Upper lobe of left lung (tissue), 6 donors: ENCODE data around the gene SLC35E3. TPM values are rescaled to one million over a fixed set of nuclear protein-coding genes. Genes with fewer than 3 reads are reported as not detected.

Experiments
- ATAC-seq, 2 donors: fragments of 200-7000 bp; cut with Tn5 transposase; one replicate each; pipeline ENCODE4 v1.9.1; 2022; ENCODE audit warnings: mild to moderate bottlenecking in 2 of 2, moderate library complexity in 2 of 2; ENCODE audit not compliant: low FRiP score in 2 of 2
- DNase-seq, 2 donors: peaks; one replicate each; pipeline ENCODE4 v3.0.0-alpha.2; 2019 to 2020
- H3K27ac ChIP-seq, 4 donors: fragments of 200-600 bp; sonication (generic); one replicate each; pipeline ENCODE4 v1.5.1; 2016 to 2019
- H3K27me3 ChIP-seq, 4 donors: fragments of 200-600 bp; sonication (generic); one replicate each; pipeline ENCODE4 v1.5.1; 2017 to 2019
- H3K36me3 ChIP-seq, 4 donors: fragments of 200-600 bp; sonication (generic); one replicate each; pipeline ENCODE4 v1.5.1; 2016 to 2019
- H3K4me1 ChIP-seq, 4 donors: fragments of 200-600 bp; sonication (generic); one replicate each; pipeline ENCODE4 v1.5.1; 2018 to 2019
- H3K4me3 ChIP-seq, 4 donors: fragments of 200-600 bp; sonication (generic); one replicate each; pipeline ENCODE4 v1.5.1; 2017 to 2019; ENCODE audit warnings: mild to moderate bottlenecking in 2 of 4, moderate library complexity in 1 of 4
- H3K9me3 ChIP-seq, 4 donors: fragments of 200-600 bp; sonication (generic); one replicate each; pipeline ENCODE4 v1.5.1; 2018 to 2019
- CTCF ChIP-seq, 6 experiments: fragments of 450-650 bp in 4 of 6; fragments of 200-600 bp in 2 of 6; sonication (generic) in 2 of 6; IDR thresholded peaks; one replicate each; pipeline ENCODE4 v1.5.1; 2016 to 2019; ENCODE audit warnings: antibody characterized with exemption in 6 of 6
- EP300 ChIP-seq, 4 donors: sonication (generic); formaldehyde crosslinking; IDR thresholded peaks; one replicate each; pipeline ENCODE4 v1.5.1; 2017; ENCODE audit warnings: antibody characterized with exemption in 4 of 4, control low read depth in 2 of 4
- POLR2A ChIP-seq, 4 donors: fragments of 450-650 bp; IDR thresholded peaks; one replicate each; pipeline ENCODE4 v1.5.1; 2016 to 2017; ENCODE audit warnings: antibody characterized with exemption in 4 of 4, mild to moderate bottlenecking in 2 of 4
- POLR2AphosphoS5 ChIP-seq, 2 donors: sonication (generic); formaldehyde crosslinking; IDR thresholded peaks; one replicate each; pipeline ENCODE4 v1.5.1; 2017; ENCODE audit warnings: antibody characterized with exemption in 2 of 2
- WGBS, 2 donors: methylation state at CpG; one replicate each; pipeline ENCODE4 v1.1.5; 2017 to 2018; 5-methylcytosine and 5-hydroxymethylcytosine counted together
- total RNA-seq, 6 donors: library from RNA; depleted of rRNA in 4 of 6; stranded (reverse); fragments of >200 nt in 4 of 6; gene quantifications; one replicate each; pipeline versions ENCODE4 v1.1.0 to v1.2.1, GENCODE V29; 2016 to 2021
- donor health status: DM: no; HTN: no; CAD: no; lungs with moderate emphysema.
- donor health status: DM: no; HTN: yes; CAD: no; lungs with severe emphysema.

SLC35E3 gene
- total RNA-seq, 6 donors from 2014 or later = 6.5 to 38.8 (median 15.2) TPM

GRCh38 chr12:68773582-68773981 is 27.6 kb downstream of the SLC35E3 start:
- ATAC-seq (no peak), DNase-seq (no peak)
- Histone ChIP-seq H3K4me3 (no peak overlapping the region), H3K27ac (no peak overlapping the region), H3K9me3 (no peaks in the 10 kb centered on the region), H3K36me3 (no peaks in the 10 kb centered on the region), H3K4me1 (peaks cover 0 to 3% (median 1%) of the 10 kb centered on the region in 4 donors), H3K27me3 (no peaks in the 10 kb centered on the region)
- WGBS, 2 donors = 92 to 95% methylated on average over 5 of the region's 5 CpGs
- TF ChIP-seq EP300 (IDR thresholded peaks at IDR 0.05) = no peak
- no peak for TF ChIP-seq POLR2AphosphoS5 (IDR thresholded peaks at IDR 0.05)
- no peak for TF ChIP-seq POLR2A (IDR thresholded peaks at IDR 0.05)
- TF ChIP-seq CTCF (IDR thresholded peaks at IDR 0.05) = no peak

GRCh38 chr12:68775121-68775630 is 29.2 kb downstream of the SLC35E3 start:
- ATAC-seq = no peak

GRCh38 chr12:68776976-68777610 is 31.1 kb downstream of the SLC35E3 start:
- 76 to 78% methylated on average over 5 of the region's 5 CpGs for WGBS, 2 donors
- no peak overlapping the region for H3K27ac ChIP-seq
- no peak overlapping the region for H3K4me3 ChIP-seq
- H3K36me3 ChIP-seq = no peaks in the 10 kb centered on the region
- H3K4me1 ChIP-seq = peaks cover 0 to 3% (median 1%) of the 10 kb centered on the region in 4 donors
- no peak for DNase-seq
- no peaks in the 10 kb centered on the region for H3K27me3 ChIP-seq
- H3K9me3 ChIP-seq = no peaks in the 10 kb centered on the region
- ATAC-seq = no peak
- no peak for TF ChIP-seq CTCF (IDR thresholded peaks at IDR 0.05)
- no peak for TF ChIP-seq POLR2AphosphoS5 (IDR thresholded peaks at IDR 0.05)
- TF ChIP-seq EP300 (IDR thresholded peaks at IDR 0.05) = no peak
- TF ChIP-seq POLR2A (IDR thresholded peaks at IDR 0.05) = no peak

More at GRCh38 chr12:68775121-68775630, 29.2 kb downstream of the SLC35E3 start:
- DNase-seq = no peak
- WGBS, 2 donors = 91 to 94% methylated on average over 7 of the region's 7 CpGs
- no peaks in the 10 kb centered on the region for H3K27me3 ChIP-seq
- peaks cover 0 to 3% (median 1%) of the 10 kb centered on the region in 4 donors for H3K4me1 ChIP-seq
- no peaks in the 10 kb centered on the region for H3K36me3 ChIP-seq
- no peaks in the 10 kb centered on the region for H3K9me3 ChIP-seq
- TF ChIP-seq POLR2A (IDR thresholded peaks at IDR 0.05) = no peak
- TF ChIP-seq CTCF (IDR thresholded peaks at IDR 0.05) = no peak
- no peak for TF ChIP-seq EP300 (IDR thresholded peaks at IDR 0.05)
- no peak for TF ChIP-seq POLR2AphosphoS5 (IDR thresholded peaks at IDR 0.05)
- H3K27ac ChIP-seq = no peak overlapping the region
- no peak overlapping the region for H3K4me3 ChIP-seq

- no peak for TF ChIP-seq CTCF (IDR thresholded peaks at IDR 0.05)
- TF ChIP-seq POLR2A (IDR thresholded peaks at IDR 0.05) = no peak
- no peak for TF ChIP-seq EP300 (IDR thresholded peaks at IDR 0.05)
- TF ChIP-seq POLR2AphosphoS5 (IDR thresholded peaks at IDR 0.05) = no peak
- H3K4me3 ChIP-seq = no peak overlapping the region
- no peaks in the 10 kb centered on the region for H3K4me1 ChIP-seq
- ATAC-seq (no peak), DNase-seq (no peak)
- H3K36me3 ChIP-seq = no peaks in the 10 kb centered on the region
- H3K27ac ChIP-seq = no peak overlapping the region
- H3K9me3 ChIP-seq = no peaks in the 10 kb centered on the region
- H3K27me3 ChIP-seq = no peaks in the 10 kb centered on the region
Observed at GRCh38 chr12:68779280-68779679, 33.3 kb downstream of the SLC35E3 start.

GRCh38 chr12:68780731-68781130 is 34.8 kb downstream of the SLC35E3 start:
- peaks cover 0 to 6% (median under 1%) of the 10 kb centered on the region in 4 donors for H3K4me1 ChIP-seq
- no peaks in the 10 kb centered on the region for H3K9me3 ChIP-seq
- no peaks in the 10 kb centered on the region for H3K36me3 ChIP-seq
- 80 to 82% methylated on average over 6 of the region's 6 CpGs for WGBS, 2 donors
- no peaks in the 10 kb centered on the region for H3K27me3 ChIP-seq
- no peak overlapping the region for H3K4me3 ChIP-seq
- H3K27ac ChIP-seq = no peak overlapping the region
- TF ChIP-seq CTCF (IDR thresholded peaks at IDR 0.05) (no peak), POLR2AphosphoS5 (IDR thresholded peaks at IDR 0.05) (peak in 1 of 2 donors; percentile 14), POLR2A (IDR thresholded peaks at IDR 0.05) (no peak)
- DNase-seq = no peak
- no peak for ATAC-seq
